HL-60 (cell line): ENCODE data around the gene RER1.

ENCODE experiments used
- GABPA ChIP-seq: IDR thresholded peaks from 2 replicates; pipeline ENCODE4 v1.6.1; 2012; ENCODE audit warnings: low read depth
- POLR2AphosphoS5 ChIP-seq: IDR thresholded peaks from 2 replicates; pipeline ENCODE4 v1.6.1; 2012; ENCODE audit warnings: low read depth
- SPI1 ChIP-seq: IDR thresholded peaks from 2 replicates; pipeline ENCODE4 v1.6.1; 2012; ENCODE audit warnings: low read depth, mild to moderate bottlenecking, borderline replicate concordance
- TF ChIP-seq, protein P1 (sequence below): IDR thresholded peaks from one replicate; pipeline ENCODE4 v1.5.1; 2011; ENCODE audit warnings: low read length, control low read depth, inconsistent platforms; ENCODE audit not compliant: insufficient read depth
- TF ChIP-seq, protein P2 (sequence below): IDR thresholded peaks from 2 replicates; pipeline ENCODE4 v1.6.1; 2012; ENCODE audit warnings: low read depth; ENCODE audit not compliant: insufficient replicate concordance

DNA sequence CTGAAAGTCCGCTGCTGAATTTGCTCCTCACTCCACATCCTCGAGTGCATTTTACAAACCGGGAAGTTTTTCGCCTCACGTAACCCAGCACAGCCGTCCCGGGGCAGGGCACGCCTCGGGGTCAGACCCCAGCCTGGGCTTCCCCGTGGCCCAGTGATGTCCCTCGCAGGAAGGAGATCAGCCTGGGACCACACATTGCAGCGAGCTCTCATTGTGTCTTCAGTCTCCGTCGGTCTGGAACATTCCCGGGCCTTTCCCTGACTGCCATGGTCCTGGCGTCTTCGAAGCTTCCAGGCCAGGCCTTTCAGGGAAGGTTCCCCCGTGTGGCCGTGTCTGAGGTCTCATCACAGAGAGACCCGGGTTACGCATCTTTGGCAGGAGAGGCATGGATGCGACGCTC lies 43.7 kb upstream of the RER1 start:
- TF ChIP-seq, protein P1, sequence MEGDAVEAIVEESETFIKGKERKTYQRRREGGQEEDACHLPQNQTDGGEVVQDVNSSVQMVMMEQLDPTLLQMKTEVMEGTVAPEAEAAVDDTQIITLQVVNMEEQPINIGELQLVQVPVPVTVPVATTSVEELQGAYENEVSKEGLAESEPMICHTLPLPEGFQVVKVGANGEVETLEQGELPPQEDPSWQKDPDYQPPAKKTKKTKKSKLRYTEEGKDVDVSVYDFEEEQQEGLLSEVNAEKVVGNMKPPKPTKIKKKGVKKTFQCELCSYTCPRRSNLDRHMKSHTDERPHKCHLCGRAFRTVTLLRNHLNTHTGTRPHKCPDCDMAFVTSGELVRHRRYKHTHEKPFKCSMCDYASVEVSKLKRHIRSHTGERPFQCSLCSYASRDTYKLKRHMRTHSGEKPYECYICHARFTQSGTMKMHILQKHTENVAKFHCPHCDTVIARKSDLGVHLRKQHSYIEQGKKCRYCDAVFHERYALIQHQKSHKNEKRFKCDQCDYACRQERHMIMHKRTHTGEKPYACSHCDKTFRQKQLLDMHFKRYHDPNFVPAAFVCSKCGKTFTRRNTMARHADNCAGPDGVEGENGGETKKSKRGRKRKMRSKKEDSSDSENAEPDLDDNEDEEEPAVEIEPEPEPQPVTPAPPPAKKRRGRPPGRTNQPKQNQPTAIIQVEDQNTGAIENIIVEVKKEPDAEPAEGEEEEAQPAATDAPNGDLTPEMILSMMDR: no peak
- TF ChIP-seq POLR2AphosphoS5: no peak
- TF ChIP-seq GABPA: no peak
- TF ChIP-seq, protein P2, sequence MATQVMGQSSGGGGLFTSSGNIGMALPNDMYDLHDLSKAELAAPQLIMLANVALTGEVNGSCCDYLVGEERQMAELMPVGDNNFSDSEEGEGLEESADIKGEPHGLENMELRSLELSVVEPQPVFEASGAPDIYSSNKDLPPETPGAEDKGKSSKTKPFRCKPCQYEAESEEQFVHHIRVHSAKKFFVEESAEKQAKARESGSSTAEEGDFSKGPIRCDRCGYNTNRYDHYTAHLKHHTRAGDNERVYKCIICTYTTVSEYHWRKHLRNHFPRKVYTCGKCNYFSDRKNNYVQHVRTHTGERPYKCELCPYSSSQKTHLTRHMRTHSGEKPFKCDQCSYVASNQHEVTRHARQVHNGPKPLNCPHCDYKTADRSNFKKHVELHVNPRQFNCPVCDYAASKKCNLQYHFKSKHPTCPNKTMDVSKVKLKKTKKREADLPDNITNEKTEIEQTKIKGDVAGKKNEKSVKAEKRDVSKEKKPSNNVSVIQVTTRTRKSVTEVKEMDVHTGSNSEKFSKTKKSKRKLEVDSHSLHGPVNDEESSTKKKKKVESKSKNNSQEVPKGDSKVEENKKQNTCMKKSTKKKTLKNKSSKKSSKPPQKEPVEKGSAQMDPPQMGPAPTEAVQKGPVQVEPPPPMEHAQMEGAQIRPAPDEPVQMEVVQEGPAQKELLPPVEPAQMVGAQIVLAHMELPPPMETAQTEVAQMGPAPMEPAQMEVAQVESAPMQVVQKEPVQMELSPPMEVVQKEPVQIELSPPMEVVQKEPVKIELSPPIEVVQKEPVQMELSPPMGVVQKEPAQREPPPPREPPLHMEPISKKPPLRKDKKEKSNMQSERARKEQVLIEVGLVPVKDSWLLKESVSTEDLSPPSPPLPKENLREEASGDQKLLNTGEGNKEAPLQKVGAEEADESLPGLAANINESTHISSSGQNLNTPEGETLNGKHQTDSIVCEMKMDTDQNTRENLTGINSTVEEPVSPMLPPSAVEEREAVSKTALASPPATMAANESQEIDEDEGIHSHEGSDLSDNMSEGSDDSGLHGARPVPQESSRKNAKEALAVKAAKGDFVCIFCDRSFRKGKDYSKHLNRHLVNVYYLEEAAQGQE: no peak
- TF ChIP-seq SPI1: no peak
